NCI-H2029 (cell line): ENCODE results near the gene VIP.
"Not testable (repeated sequence)": the region's sequence is repeated elsewhere in the genome, so short reads cannot be mapped to it uniquely, and the experiment has no call there.

Experiments
- DNase-seq: peaks from one replicate; lab custom pipeline; 2025; lab: John Stamatoyannopoulos, UW

The VIP gene

GRCh38 chr6:152750694-152751093, at the start of gene VIP:
Gene VIP (plus strand): TSS chr6:152750797. CDS start chr6:152752178, 1,381 bp downstream.
- no peak for DNase-seq

GRCh38 chr6:152701081-152701862, 49.3 kb upstream of the VIP start:
- no peak for DNase-seq

DNA sequence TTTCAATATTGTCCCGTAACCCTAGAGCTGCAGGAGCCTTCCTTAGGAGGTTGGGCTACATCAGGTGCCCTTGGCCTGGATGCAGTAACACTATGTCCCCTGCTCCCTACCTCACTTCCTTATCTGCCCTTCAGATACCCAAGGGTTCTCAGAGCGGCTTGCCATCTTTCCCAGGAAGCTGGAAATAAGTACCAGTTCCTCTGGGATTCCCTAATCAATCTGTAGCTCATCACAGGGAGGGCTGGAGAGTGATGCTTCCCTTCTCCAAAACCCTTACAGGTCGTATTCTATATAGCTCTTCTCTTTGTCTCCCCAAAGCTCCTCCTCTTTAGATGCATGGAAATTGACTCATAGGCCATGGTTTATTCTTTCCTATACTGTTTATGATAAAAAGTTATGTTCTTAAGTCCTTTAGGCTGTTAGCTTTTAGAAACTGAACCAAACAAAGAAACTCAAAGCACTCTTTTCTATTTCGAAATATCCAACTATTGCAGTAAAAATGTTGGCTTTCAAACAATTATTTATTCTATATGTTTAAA, 48.7 kb upstream of the VIP start:
- no peak for DNase-seq

DNA sequence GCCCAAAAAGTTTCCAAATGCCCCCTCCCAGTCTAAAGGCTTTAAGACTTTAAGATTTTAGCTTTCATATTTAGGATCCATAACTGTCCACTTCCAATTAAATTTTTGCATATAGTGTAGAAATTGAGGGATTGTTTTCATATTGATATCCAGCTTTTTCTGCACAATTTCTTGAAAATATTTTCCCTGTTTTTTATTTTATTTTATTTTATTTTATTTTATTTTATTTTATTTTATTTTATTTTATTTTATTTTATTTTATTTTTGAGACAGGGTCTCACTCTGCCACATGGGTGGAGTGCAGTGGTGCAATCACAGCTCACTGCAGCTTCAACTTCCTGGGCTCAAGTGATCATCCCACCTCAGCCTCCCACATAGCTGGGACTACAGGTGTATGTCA, 46.8 kb upstream of the VIP start:
- not testable (repeated sequence) for DNase-seq

- DNase-seq, result no peak
Observed at GRCh38 chr6:152705327-152705726, 45.3 kb upstream of the VIP start.

- no peak for DNase-seq
Observed at GRCh38 chr6:152716322-152716721, 34.3 kb upstream of the VIP start.

DNA sequence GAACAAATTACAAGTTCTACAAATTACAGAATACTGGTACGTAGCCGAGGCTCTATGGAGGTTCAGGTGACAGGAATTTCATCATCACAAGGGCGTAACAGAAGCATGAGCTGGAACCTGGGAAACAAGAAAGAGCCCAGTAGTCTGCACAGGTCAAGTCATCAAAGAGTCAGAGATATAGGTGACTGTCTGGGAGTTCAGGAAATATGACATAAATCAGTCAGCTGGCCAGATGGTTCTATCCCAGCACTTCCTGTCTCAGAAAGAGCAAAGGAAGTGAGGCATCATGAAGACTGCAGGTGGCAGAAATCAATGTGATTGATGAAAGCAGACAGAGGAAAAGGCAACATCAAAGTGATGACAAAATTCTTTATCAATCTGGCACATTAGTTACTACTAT, 29.6 kb upstream of the VIP start:
- no peak for DNase-seq

- DNase-seq, result no peak
Observed at GRCh38 chr6:152721956-152722355, 28.6 kb upstream of the VIP start.

DNA sequence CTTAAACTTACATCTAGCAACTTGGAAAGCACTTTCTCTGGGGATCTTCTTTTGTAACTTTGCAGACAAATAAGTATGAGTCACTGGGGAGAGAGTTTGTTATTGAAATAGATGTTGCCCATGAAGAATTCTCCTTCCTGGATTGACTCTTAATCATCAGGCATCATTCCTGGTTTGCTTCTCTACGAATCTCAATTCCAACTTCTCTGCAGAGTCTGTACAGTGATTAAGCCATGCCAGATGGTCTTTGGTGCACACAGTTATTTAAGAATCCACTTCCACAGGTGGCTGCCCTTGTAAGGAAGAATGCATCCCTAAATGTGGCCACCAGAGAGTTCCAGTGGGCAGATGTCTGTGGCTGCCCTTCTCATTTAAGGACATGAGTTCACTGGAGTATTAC, 27.2 kb upstream of the VIP start:
- no peak for DNase-seq

- no peak for DNase-seq
Observed at GRCh38 chr6:152726313-152726712, 24.3 kb upstream of the VIP start.

GRCh38 chr6:152727507-152727906, 23.1 kb upstream of the VIP start:
- DNase-seq, result no peak

GRCh38 chr6:152734630-152735029, 16.0 kb upstream of the VIP start:
- no peak for DNase-seq

GRCh38 chr6:152736687-152737273, 13.8 kb upstream of the VIP start:
- no peak for DNase-seq

DNA sequence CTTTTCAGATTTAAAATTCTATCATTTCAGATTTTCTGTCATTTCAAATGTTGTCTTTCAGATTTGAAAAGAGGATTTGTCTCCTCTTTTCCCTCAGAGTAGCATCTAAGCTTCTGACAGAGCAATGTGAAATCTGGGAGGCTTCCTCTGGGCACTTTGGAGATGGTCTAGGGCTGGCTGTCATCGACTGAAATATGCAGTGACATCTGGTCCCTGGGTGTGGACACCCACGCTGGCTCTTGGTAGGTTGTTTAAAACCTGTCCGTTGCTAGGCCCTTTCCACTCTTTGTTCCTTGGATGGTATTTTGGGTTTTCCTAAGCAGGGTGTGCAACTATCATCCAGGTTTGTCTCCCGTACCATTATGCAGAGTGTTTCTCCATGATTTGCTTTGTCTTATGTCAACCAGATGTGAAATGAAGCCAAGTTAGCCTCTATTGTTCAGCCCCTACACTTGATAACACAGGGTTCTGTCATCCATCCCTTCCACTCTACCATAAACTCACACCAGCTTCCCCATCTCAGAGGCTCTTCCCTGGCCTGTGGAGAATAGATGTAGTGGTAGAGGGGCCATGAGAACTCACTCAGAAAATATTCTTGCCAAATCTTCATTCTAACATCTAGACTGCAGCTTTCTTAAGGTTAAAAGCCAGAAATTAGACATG, 5.0 kb upstream of the VIP start:
- no peak for DNase-seq

DNA sequence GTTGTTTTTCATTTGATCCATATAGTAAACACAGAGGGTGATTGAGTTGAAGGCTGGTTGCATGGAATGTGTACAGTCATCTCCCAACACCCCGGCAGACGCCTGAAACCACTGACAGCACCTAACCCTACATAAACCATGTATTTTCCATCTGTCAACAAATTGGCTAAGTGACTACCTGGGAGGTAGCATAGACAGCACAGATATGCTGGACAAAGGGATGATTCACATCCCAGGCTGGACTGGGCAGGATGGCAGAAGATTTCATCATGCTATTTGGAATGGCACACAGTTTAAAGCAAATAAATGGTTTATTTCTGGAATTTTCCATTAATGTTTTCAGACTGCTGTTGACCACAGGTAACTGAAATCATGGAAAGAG, 4.4 kb upstream of the VIP start:
- DNase-seq, result no peak

- DNase-seq, result no peak
Observed at GRCh38 chr6:152748843-152749242, 1.8 kb upstream of the VIP start.

- no peak for DNase-seq
Observed at GRCh38 chr6:152749336-152749735, 1.3 kb upstream of the VIP start.

- DNase-seq, result no peak
Observed at GRCh38 chr6:152765331-152765730, 14.7 kb downstream of the VIP start.

DNA sequence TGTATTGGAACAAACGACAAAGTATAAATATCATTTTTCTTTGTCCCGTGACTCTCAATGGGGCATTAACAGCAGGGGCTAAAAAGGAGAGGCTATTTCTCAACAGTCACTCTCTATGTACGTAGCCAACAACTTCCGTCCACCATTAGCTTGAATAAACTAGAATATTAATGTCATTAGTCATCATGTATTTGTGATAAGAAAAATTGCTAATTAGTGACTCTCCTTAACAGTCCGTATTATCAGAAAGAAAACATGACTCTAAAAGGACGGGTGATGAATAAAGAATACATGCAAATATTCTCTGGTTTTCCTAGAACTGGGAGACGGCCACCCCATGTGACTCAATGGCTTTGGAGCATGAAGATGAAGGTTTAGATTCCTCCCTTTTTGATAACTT, 18.6 kb downstream of the VIP start:
- DNase-seq, result no peak

DNA sequence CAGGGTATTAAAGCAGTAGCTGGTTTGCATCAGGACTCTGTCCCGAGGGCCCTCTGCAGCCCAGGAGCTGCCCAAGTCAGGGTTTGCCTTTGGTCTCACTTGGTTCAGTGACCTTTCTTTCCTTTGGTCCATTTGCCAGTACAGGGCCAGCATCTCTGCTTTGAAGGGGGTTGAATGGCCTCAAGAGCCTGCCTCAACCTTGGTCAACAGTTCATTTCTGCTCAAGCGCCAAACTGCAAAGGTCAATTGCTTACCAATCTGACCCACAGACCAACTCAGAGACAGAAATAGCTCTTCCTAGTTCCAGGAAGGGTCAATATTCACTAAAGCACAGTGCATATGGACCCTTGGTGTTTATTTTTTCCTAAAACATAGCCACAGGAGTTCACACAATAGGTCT, 19.4 kb downstream of the VIP start:
- DNase-seq, result no peak

GRCh38 chr6:152771061-152771687, 20.6 kb downstream of the VIP start:
- DNase-seq, result no peak

GRCh38 chr6:152775428-152775827, 24.8 kb downstream of the VIP start:
- DNase-seq, result no peak

- no peak for DNase-seq
Observed at GRCh38 chr6:152776833-152777232, 26.2 kb downstream of the VIP start.
